Activated effector memory CD4-positive, alpha-beta T cell treated with anti-CD3 and anti-CD28 coated beads, Interleukin-2, amount 50 U/mL, for 16 hours (primary cell): ENCODE data around the gene TRIM38.
"Not testable (repeated sequence)": the region's sequence is repeated elsewhere in the genome, so short reads cannot be mapped to it uniquely, and the experiment has no call there.

Experiments used
- DNase-seq: peaks from one replicate; pipeline ENCODE4 v3.0.0-alpha.2; 2020

The TRIM38 gene

GRCh38 chr6:25943887-25944286 lies 18.7 kb upstream of the TRIM38 start:
- DNase-seq, result no peak

DNA sequence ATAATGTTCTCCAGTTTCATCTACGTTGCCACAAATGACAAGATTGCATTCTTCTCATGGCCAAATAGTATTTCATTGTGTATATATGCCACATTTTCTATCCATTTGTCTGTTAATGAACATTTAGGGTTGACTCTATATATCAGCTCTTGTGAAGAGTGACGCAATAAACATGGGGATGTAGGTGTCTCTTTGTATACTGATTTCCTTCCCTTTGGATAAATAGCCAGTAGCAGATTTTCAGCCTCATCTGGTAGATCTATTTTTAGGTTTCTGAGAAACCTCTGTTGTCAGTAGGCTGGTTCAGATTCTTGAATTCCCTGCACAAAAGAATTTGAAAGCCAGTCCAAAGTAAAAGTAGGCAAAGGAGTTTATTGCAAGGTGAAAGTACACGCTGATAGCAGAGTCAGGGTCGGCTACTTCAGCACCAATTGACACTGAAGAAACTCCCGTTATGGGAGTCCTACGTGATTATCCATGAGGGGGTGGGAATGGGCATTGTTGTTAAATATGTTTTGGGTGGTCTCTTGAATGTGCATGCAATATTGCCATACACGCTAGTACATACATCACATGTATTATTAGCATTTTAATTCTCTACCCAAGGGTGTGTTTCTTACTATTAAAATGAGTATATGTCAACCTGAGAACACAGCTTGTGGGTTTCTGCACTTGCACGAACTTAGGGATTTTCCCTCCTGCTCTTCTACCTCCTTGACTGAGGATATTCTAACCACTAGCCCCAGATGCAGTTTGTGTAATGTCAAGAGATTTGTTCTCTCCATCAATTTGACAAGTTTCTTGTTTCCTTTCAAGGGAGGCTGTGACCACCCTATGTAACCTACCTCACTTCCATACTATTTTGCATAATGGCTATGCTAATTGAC lies 17.7 kb upstream of the TRIM38 start:
- no peak for DNase-seq

DNA sequence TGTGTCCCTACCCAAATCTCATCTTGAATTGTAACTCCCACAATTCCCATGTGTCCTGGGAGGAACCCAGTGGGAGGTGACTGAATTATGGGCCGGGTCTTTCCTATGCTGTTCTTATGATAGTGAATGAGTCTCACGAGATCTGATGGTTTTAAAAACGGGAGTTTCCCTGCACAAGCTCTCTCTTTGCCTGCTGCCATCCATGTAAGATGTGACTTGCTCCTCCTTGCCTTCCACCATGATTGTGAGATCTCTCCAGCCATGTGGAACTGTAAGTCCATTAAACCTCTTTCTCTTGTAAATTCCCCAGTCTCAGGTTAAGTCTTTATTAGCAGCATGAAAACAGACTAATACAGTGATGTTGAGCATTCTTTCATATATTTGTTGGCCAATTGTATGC lies 16.9 kb upstream of the TRIM38 start:
- DNase-seq, result not testable (repeated sequence)

- DNase-seq, result no peak
Measured at GRCh38 chr6:25946631-25947030, 16.0 kb upstream of the TRIM38 start.

- not testable (repeated sequence) for DNase-seq
Measured at GRCh38 chr6:25947492-25947891, 15.1 kb upstream of the TRIM38 start.

DNA sequence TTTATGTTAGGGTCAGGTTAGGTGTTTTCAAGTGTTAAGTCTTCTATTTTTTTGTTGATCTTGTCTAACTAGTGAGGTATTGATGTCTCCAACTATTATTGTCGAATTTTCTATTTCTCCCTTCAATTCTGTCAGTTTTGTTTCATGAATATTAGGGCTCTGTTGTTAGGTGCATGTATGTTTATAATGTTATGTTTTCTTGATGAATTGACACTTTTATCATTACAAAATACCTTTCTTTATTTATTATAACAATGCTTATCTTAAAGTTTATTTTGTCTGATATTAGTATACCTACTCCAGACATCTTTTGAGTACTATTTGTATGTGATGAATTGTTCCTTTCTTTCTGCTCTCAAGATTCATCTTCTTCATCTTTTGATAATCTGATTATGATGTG lies 12.9 kb upstream of the TRIM38 start:
- no peak for DNase-seq

DNA sequence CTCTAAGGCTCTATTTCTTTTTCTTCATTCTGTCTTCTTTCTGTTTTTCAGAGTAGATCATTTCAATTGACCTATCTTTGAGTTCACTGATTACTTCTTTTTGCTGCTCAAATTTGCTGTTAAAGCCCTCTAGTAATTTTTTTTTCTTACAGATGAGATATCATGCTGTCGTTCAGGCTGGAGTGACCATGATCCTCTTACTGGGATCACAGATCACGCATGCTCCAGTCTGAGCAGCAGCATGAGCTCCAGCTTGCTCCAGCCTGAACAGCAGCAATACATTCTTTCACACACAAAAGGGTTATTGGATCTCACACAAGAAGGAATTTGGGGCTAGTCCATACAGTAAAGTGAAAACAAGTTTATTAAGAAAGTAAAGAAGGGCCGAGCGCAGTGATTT lies 12.3 kb upstream of the TRIM38 start:
- no peak for DNase-seq

GRCh38 chr6:25951296-25952032 lies 11.1 kb upstream of the TRIM38 start:
- no peak for DNase-seq

- DNase-seq, result no peak
Measured at GRCh38 chr6:25952535-25952934, 10.1 kb upstream of the TRIM38 start.

GRCh38 chr6:25953733-25954132 lies 8.9 kb upstream of the TRIM38 start:
- DNase-seq, result no peak

DNA sequence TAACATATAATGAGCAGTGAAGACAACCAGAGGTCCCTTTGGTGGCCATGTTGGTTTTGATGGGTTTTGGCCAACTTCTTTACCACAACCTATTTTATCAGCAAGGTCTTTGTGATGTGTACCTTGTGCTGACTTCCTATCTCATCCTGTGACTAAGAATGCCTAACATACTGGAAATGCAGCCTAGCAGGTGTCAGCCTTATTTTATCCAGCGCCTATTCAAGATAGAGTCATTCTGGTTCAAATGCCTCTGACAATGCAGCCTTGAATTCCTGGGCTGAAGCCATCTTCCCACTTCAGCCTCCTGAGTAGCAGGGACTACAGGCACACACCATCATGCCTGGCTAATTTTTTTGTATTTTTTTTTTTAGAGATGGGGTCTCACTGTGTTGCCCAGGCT lies 7.8 kb upstream of the TRIM38 start:
- no peak for DNase-seq

- no peak for DNase-seq
Measured at GRCh38 chr6:25956226-25956625, 6.4 kb upstream of the TRIM38 start.

- no peak for DNase-seq
Measured at GRCh38 chr6:25958700-25959162, 3.9 kb upstream of the TRIM38 start.

DNA sequence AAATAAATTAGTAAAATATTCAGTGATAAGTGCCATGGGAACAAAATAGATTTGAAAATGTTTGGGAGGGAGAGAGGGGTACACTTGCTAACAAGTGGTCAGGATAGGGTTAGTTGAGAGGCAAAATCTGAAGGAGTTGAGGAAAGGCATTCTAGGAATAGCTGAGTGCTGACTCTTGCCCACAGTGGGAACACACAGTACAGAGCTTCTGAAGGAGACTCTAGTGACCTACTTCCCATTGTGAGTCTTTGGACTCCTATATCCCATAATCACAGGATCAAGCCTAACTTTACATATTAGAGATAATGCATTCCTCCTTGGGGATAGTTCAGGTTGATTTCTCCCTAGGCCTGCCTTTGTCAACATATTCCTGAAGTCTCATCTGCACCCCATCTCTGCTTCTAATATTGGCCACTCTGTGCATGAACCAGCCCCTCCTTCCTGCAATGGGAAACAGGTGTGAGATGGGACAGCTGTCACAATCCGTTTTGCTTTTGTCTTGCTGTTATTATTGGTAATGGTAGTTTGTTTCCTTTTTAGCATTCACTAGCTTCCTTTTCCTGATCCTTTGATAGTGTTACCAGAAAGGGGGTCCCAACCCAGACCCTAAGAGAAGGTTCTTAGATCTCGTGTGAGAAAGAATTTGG lies 2.6 kb upstream of the TRIM38 start:
- DNase-seq, result no peak

DNA sequence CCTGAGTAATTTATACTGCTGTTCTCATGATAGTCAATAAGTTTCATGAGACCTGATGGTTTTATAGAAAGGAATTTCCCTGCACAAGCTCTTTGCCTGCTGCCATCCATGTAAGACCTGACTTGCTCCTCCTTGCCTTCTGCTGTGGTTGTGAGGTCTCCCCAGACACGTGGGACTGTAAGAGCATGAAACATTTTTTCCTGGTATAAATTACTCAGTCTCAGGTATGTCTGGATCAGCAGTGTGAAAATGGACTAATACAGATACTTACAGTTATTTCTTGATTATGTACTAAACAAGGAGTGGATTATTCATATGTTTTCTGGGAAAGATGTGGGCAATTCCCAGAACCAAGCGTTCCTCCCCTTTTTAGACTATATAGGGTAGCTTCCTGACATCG lies 1.9 kb upstream of the TRIM38 start:
- DNase-seq, result peak; percentile 76

- DNase-seq, result no peak
Measured at GRCh38 chr6:25961619-25962148, 918 bp upstream of the TRIM38 start.

- DNase-seq, result no peak
Measured at GRCh38 chr6:25963426-25964123, 973 bp downstream of the TRIM38 start.

DNA sequence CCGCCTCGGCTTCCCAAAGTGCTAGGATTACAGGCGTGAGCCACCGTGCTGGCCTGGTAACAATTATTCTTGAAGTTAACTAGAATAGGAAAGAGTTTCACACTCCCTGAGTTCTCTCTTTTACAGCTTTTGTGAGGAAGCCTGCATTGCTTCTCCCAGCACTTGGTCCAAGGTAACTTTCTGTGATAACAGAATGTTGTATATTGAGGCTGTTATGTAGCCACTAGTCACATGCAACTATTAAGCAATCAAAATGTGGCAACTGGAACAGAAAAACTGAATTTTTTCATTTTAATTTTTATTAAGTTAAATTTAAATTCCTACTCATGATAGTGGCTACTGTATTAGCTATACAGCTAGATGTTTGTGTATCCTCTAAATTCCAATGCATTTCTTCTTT lies 2.5 kb downstream of the TRIM38 start:
- no peak for DNase-seq

DNA sequence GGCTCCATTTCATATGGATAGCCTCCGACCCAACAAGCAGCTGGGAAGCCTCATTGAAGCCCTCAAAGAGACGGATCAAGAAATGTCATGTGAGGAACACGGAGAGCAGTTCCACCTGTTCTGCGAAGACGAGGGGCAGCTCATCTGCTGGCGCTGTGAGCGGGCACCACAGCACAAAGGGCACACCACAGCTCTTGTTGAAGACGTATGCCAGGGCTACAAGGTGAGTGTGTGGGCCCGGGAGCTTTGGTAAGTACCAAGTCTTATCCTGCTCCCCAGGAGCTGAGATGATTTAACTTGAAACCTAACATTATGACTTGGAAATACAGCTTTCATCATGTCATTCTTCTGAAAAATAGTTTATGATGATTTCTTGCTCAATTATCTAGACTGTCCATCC lies 4.1 kb downstream of the TRIM38 start:
- no peak for DNase-seq

- DNase-seq, result no peak
Measured at GRCh38 chr6:25968769-25969168, 6.2 kb downstream of the TRIM38 start.

GRCh38 chr6:25971187-25971821 lies 8.7 kb downstream of the TRIM38 start:
- no peak for DNase-seq

- no peak for DNase-seq
Measured at GRCh38 chr6:25972128-25972527, 9.5 kb downstream of the TRIM38 start.
